ENCODE results near the gene OR5V1.

The OR5V1 gene

GRCh38 chr6:29368765-29369164 is at the start of gene OR5V1:
TSS of gene OR5V1 (minus strand) at chr6:29368865. CDS start at chr6:29356195, 12,670 bp downstream.
- H3K4me3 ChIP-seq (ENCODE audit: low read depth, low read length) = no peak within 1 kb of the TSS
- TF ChIP-seq CTCF (IDR thresholded peaks at IDR 0.05; ENCODE audit: borderline replicate concordance, insufficient read depth, low read depth, low read length) = no peak

GRCh38 chr6:29414588-29414987 is 45.9 kb upstream of the OR5V1 start, which contains the start of gene OR12D1:
TSS of gene OR12D1 (plus strand) at chr6:29414928.
- H3K4me3 ChIP-seq (ENCODE audit: low read depth, low read length) = no peak within 1 kb of the TSS

GRCh38 chr6:29403801-29404200 is 35.1 kb upstream of the OR5V1 start:
- H3K4me3 ChIP-seq (ENCODE audit: low read depth, low read length) = no peak overlapping the region
- no peak for TF ChIP-seq CTCF (IDR thresholded peaks at IDR 0.05; ENCODE audit: borderline replicate concordance, insufficient read depth, low read depth, low read length)

More at GRCh38 chr6:29414588-29414987, 45.9 kb upstream of the OR5V1 start, which contains the start of gene OR12D1:
- no peak for TF ChIP-seq CTCF (IDR thresholded peaks at IDR 0.05; ENCODE audit: borderline replicate concordance, insufficient read depth, low read depth, low read length)

GRCh38 chr6:29399525-29399924 is 30.9 kb upstream of the OR5V1 start:
- H3K4me3 ChIP-seq (ENCODE audit: low read depth, low read length) = no peak overlapping the region
- no peak for TF ChIP-seq CTCF (IDR thresholded peaks at IDR 0.05; ENCODE audit: borderline replicate concordance, insufficient read depth, low read depth, low read length)

- H3K4me3 ChIP-seq (ENCODE audit: low read depth, low read length) = no peak within 1 kb of the TSS
- TF ChIP-seq CTCF (IDR thresholded peaks at IDR 0.05; ENCODE audit: borderline replicate concordance, insufficient read depth, low read depth, low read length) = no peak
Measured at GRCh38 chr6:29395331-29395730, 26.7 kb upstream of the OR5V1 start, which contains the start of gene OR12D2. TSS of gene OR12D2 (plus strand) at chr6:29395631. CDS start at chr6:29396700, 1,069 bp downstream.

GRCh38 chr6:29388533-29388932 is 19.9 kb upstream of the OR5V1 start:
- H3K4me3 ChIP-seq (ENCODE audit: low read depth, low read length) = no peak overlapping the region
- TF ChIP-seq CTCF (IDR thresholded peaks at IDR 0.05; ENCODE audit: borderline replicate concordance, insufficient read depth, low read depth, low read length) = no peak

GRCh38 chr6:29376003-29376402 is 7.3 kb upstream of the OR5V1 start:
- no peak for TF ChIP-seq CTCF (IDR thresholded peaks at IDR 0.05; ENCODE audit: borderline replicate concordance, insufficient read depth, low read depth, low read length)
- no peak overlapping the region for H3K4me3 ChIP-seq (ENCODE audit: low read depth, low read length)
